BJ (cell line): ENCODE results near the gene SMTNL2. TPM values are rescaled to one million over a fixed set of nuclear protein-coding genes. Genes with fewer than 3 reads are reported as not detected.

Source experiments
- CTCF ChIA-PET: fragments of 350-600 bp; formaldehyde crosslinking; extraction: SDS; loops from one replicate; lab custom pipeline; 2021; ENCODE audit warnings: antibody characterized with exemption, inconsistent platforms; lab: Yijun Ruan, JAX
- POLR2A ChIA-PET: fragments of 300-600 bp; sonication (Branson Sonifier 250); formaldehyde crosslinking; extraction: SDS; loops from one replicate; lab custom pipeline; 2021; ENCODE audit warnings: antibody characterized with exemption; lab: Charles Lee
- DNase-seq: peaks from one replicate; pipeline ENCODE4 v3.0.0-alpha.2; 2011; ENCODE audit warnings: low read depth
- H3K27me3 ChIP-seq: 2 replicates; pipeline ENCODE4 v1.6.0; 2011; ENCODE audit warnings: low read length; ENCODE audit not compliant: control insufficient read depth, insufficient read depth
- H3K36me3 ChIP-seq: 2 replicates; pipeline ENCODE4 v1.5.1; 2011; ENCODE audit warnings: low read length; ENCODE audit not compliant: control insufficient read depth, insufficient read depth
- H3K4me3 ChIP-seq: 2 replicates; pipeline ENCODE4 v1.5.1; 2011; ENCODE audit warnings: low read depth, mild to moderate bottlenecking, control low read depth, low read length
- polyA minus RNA-seq: library from RNA; depleted of rRNA, polyadenylated mRNA; stranded (reverse); fragments of >200 nt; gene quantifications from 2 replicates; pipeline ENCODE4 v1.2.3, GENCODE V29; 2011; rRNA and poly(A)+ RNA removed
- polyA plus RNA-seq: library from polyadenylated mRNA; depleted of rRNA; stranded (reverse); fragments of >200 nt; gene quantifications from 2 replicates; pipeline ENCODE4 v1.2.3, GENCODE V29; 2011; rRNA removed
- TF ChIP-seq, protein P1 (sequence below): IDR thresholded peaks from 2 replicates; pipeline ENCODE4 v1.5.1; 2011; ENCODE audit warnings: low read depth, mild to moderate bottlenecking, control low read depth, inconsistent platforms, low read length, moderate library complexity; ENCODE audit not compliant: insufficient read depth

The SMTNL2 gene
- polyA plus RNA-seq (not detected in 2 replicates), polyA minus RNA-seq (not detected in 2 replicates)

DNA sequence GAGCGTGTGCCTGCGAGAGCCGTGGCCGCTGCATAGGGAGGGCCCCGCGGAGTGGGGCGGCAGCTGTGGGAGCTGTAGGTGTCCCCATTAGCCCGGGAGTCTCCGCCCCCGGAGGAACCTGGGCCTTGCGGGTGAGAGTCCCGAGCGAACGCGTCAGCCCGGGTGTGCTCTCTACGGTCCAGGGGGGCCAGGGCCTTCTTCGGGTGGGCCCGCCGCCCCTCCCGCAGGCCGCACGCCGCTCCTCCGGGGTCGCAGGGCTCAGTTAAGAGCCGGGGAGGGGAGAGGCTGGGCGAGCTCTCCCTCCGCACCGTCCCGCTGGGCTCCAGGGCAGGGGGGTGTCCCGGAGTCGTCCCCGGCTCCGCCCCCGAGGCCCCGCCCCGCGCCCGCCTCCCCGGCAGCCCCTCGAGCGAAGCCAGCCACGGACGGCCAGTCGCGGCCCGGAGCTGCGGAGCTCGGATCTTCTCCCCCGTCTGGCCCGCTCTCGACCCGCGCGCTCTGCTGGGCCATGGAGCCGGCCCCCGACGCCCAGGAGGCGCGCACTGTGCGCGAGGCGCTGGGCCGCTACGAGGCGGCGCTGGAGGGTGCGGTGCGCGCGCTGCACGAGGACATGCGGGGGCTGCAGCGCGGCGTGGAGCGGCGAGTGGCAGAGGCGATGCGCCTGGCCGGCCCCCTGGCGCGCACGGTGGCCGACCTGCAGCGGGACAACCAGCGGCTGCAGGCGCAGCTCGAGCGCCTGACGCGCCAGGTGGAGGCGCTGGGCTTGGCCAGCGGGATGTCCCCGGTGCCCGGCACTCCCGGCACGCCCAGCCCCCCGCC is at the start of gene SMTNL2:
SMTNL2 (plus strand) TSS at position 429 of the 816 bp plus-strand sequence; CDS start at position 506, 77 bp downstream.
- TF ChIP-seq, protein P1, sequence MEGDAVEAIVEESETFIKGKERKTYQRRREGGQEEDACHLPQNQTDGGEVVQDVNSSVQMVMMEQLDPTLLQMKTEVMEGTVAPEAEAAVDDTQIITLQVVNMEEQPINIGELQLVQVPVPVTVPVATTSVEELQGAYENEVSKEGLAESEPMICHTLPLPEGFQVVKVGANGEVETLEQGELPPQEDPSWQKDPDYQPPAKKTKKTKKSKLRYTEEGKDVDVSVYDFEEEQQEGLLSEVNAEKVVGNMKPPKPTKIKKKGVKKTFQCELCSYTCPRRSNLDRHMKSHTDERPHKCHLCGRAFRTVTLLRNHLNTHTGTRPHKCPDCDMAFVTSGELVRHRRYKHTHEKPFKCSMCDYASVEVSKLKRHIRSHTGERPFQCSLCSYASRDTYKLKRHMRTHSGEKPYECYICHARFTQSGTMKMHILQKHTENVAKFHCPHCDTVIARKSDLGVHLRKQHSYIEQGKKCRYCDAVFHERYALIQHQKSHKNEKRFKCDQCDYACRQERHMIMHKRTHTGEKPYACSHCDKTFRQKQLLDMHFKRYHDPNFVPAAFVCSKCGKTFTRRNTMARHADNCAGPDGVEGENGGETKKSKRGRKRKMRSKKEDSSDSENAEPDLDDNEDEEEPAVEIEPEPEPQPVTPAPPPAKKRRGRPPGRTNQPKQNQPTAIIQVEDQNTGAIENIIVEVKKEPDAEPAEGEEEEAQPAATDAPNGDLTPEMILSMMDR = no peak
- POLR2A ChIA-PET = no interaction called here
- CTCF ChIA-PET = interaction anchor here (0.8 kb wide), 1 partner anchor 18 kb away, joined by 4 read pairs; no protein-coding TSS in a partner anchor
- Histone ChIP-seq H3K4me3 (no peak within 1 kb of the TSS), H3K36me3 (no peaks in the 10 kb centered on the region), H3K27me3 (peaks cover 47% of the 10 kb centered on the region)
- no peak for DNase-seq

DNA sequence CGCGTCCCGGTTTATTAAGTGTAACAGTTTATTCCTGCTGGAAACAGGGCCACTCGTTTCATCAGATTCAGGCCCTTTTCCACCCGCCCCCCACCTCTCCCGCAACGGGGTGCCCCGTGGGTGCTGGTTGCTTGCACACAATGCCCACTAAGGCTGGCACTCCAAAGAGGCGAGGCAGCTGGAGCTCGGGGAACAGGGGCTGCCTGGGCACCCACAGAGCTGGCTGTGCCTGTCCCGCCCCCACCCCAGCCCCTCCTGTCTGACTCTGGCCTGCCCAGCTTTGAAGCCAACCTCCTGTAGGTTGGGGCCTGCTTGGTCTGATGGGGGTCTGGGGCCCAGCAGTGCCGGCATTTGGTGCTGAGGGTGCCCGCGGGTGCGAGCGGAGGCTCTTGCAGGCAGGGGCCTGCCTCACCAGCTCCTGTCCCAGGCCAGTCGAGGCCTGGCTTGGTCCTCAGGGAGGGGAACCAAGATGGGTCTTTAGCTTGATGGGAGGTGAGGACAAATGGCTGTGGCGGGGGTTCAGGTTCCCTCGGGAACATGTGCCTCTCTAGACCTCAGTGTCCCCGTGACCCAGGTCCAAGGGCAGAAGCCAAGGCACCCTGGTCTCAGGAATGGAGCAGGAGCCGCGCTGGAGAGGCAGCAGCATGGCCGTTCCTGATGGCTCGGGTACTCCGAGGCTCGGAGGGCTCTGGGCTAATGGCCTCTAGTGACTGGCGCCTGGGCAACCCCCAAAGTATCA is 49.2 kb upstream of the SMTNL2 start:
- TF ChIP-seq, protein P1 = no peak
- ChIA-PET POLR2A (no interaction called here), CTCF (interaction anchor here (1.0 to 1.3 kb wide), 2 partner anchors 10 to 32 kb away, joined by 3 to 4 read pairs; no protein-coding TSS in a partner anchor)
- Histone ChIP-seq H3K4me3 (no peak overlapping the region), H3K27me3 (0 out of 2 replicates have a peak, but pooled peaks cover 2% of the 10 kb centered on the region), H3K36me3 (peaks cover 8% of the 10 kb centered on the region)
- no peak for DNase-seq

DNA sequence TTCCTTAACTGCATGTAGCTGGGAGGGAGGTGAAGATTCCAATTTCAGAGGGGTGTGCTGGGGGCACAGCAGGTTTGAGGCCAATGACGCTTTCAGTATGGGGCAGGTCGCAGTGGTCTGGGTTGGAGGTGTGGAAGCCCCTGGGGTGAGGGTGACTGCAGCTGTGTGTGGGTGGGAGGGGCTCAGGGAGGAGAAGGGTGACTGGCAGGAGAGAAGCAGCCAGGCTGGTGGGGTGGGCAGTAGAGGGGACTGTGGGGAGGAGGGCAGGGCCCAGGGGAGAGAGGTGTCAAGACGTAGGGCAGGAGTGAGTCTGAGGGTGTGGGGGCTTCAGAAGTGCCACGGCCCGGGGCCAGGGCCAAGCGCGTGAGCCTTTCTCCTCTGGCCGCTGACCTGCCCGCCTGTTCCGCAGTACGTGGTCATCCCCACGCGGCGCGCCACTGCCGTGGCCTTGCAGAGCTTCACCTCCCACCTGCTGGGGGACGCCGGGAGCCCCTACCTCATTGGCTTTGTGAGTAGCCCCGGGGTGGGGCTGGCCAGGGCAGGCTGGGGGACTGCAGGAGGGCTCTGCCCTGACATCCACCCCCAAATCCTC is 48.6 kb upstream of the SMTNL2 start:
- TF ChIP-seq, protein P1 = no peak
- DNase-seq = no peak
- ChIA-PET CTCF (interaction anchor here (1.0 to 1.3 kb wide), 2 partner anchors 19 to 31 kb away, joined by 3 to 4 read pairs; no protein-coding TSS in a partner anchor), POLR2A (no interaction called here)
- H3K4me3 ChIP-seq = no peak overlapping the region
- peaks cover 13% of the 10 kb centered on the region for H3K36me3 ChIP-seq
- H3K27me3 ChIP-seq = 0 out of 2 replicates have a peak, but pooled peaks cover 2% of the 10 kb centered on the region

DNA sequence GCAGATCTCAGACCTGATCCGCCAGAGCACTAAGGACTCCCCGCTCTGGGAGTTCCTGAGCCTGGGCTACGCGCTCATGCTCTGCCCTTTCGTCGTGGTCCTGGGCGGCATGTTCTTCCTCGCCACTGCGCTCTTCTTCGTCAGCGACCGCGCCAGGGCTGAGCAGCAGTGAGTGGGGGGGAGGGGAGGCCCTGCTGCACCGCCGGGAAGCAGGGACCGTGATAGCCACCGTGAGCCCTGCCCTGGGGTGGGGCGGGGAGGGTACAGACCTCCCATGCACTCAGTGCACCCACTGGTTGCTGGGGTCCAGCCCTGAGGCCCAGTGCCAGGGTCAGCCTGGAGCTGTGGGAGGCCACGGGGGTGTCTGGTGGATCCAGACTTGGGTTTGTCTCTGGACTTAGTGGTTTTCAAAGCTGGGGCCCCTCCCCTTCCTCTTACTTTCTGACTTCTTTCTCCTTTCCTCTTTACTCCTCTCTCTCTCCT is 48.0 kb upstream of the SMTNL2 start:
- no peak for DNase-seq
- Histone ChIP-seq H3K36me3 (peaks cover 14% of the 10 kb centered on the region), H3K27me3 (no peaks in the 10 kb centered on the region), H3K4me3 (no peak overlapping the region)
- TF ChIP-seq, protein P1 = no peak
- CTCF ChIA-PET = interaction anchor here (1.0 kb wide), 1 partner anchor 20 kb away, joined by 3 read pairs; no protein-coding TSS in a partner anchor
- POLR2A ChIA-PET = no interaction called here
